Measurements from ENCODE around the gene ARHGEF4. TPM values are rescaled to one million over a fixed set of nuclear protein-coding genes. Genes with fewer than 3 reads are reported as not detected.

The ARHGEF4 gene
- total RNA-seq, 1 experiment from 2014 or later = 12.6 TPM

- Histone ChIP-seq H3K27me3 (ENCODE audit: insufficient read depth, low read length) (no peaks in the 10 kb centered on the region), H3K23me2 (ENCODE audit: insufficient read length, low read depth, low read length, poor library complexity, severe bottlenecking) (no peaks in the 10 kb centered on the region), H2BK120ac (ENCODE audit: low read depth, low read length, poor library complexity, severe bottlenecking) (no peak overlapping the region), H2BK15ac (ENCODE audit: low read depth, low read length) (no peak overlapping the region), H3K79me2 (ENCODE audit: insufficient read depth, low read length) (peaks cover 44% of the 10 kb centered on the region), H3K18ac (ENCODE audit: insufficient read length, low read depth, low read length) (no peak overlapping the region), H2AK5ac (ENCODE audit: insufficient read length, low read length) (no peak overlapping the region), H3K56ac (ENCODE audit: insufficient read length, low read depth, low read length) (no peak overlapping the region), H2BK12ac (ENCODE audit: insufficient read length, low read depth, low read length) (no peak overlapping the region), H3K9me3 (ENCODE audit: control insufficient read depth, low read depth, low read length) (no peaks in the 10 kb centered on the region), H3K79me1 (ENCODE audit: insufficient read depth, low read depth, low read length, poor library complexity, severe bottlenecking) (peaks cover 10% of the 10 kb centered on the region), H4K8ac (replicated peaks; ENCODE audit: insufficient read length, low read depth, low read length) (no peak overlapping the region), H2BK5ac (ENCODE audit: insufficient read length, low read length) (no peak overlapping the region), H3K4ac (ENCODE audit: low read depth, low read length) (no peak overlapping the region), H2BK20ac (ENCODE audit: low read depth, low read length, poor library complexity, severe bottlenecking) (no peak overlapping the region), H4K5ac (ENCODE audit: insufficient read length, low read depth, low read length) (no peak overlapping the region), H3K4me1 (ENCODE audit: insufficient read depth, low read length) (no peaks in the 10 kb centered on the region), H3K23ac (ENCODE audit: insufficient read length, low read depth, low read length) (no peak overlapping the region), H3T11ph (ENCODE audit: low read length) (no peak overlapping the region), H4K20me1 (ENCODE audit: control insufficient read depth, insufficient read depth, insufficient read length) (no peaks in the 10 kb centered on the region), H3K14ac (ENCODE audit: insufficient read depth, low read length) (no peak overlapping the region), H2AFZ (ENCODE audit: low read length) (no peak overlapping the region), H4K91ac (ENCODE audit: insufficient read length, low read depth, low read length) (no peak overlapping the region), H3K27ac (ENCODE audit: insufficient read length, low read depth, low read length) (no peak overlapping the region), H3K4me2 (ENCODE audit: insufficient read depth, insufficient read length, low read length) (no peak overlapping the region), H3K9ac (ENCODE audit: extremely low read depth, insufficient read length, low read length) (no peak overlapping the region)
- H3K27me3 Mint-ChIP-seq (ENCODE audit: low read depth) = no peaks in the 10 kb centered on the region; the same call in 1 of the 2 replicates
- TF ChIP-seq CTCF (conservative IDR thresholded peaks at IDR 0.05) = no peak
- H3K9me3 Mint-ChIP-seq = no peaks in the 10 kb centered on the region
- peaks cover 57 to 79% (median 68%) of the 10 kb centered on the region in 3 experiments for H3K36me3 Mint-ChIP-seq (ENCODE audit: insufficient read depth in 1 of 3, low read depth in 3 of 3)
- H3K4me1 Mint-ChIP-seq = peaks cover 16 to 18% of the 10 kb centered on the region in 2 experiments
- no peak overlapping the region for H3K4me3 Mint-ChIP-seq
- no peak for DNase-seq
- WGBS (ENCODE audit: extremely low coverage, insufficient read length, low lambda C conversion rate) = no CpG with 5 or more reads among the region's 2 CpGs
- peak overlapping the region in 2 of 3 experiments; percentile 14 to 60; a peak in 1 of 7 replicates for H3K27ac Mint-ChIP-seq
These were observed 248.9 kb downstream of the ARHGEF4 start for GRCh38 chr2:131085646-131086045.
